ENCODE results near the gene CD37.

CD37 gene

DNA sequence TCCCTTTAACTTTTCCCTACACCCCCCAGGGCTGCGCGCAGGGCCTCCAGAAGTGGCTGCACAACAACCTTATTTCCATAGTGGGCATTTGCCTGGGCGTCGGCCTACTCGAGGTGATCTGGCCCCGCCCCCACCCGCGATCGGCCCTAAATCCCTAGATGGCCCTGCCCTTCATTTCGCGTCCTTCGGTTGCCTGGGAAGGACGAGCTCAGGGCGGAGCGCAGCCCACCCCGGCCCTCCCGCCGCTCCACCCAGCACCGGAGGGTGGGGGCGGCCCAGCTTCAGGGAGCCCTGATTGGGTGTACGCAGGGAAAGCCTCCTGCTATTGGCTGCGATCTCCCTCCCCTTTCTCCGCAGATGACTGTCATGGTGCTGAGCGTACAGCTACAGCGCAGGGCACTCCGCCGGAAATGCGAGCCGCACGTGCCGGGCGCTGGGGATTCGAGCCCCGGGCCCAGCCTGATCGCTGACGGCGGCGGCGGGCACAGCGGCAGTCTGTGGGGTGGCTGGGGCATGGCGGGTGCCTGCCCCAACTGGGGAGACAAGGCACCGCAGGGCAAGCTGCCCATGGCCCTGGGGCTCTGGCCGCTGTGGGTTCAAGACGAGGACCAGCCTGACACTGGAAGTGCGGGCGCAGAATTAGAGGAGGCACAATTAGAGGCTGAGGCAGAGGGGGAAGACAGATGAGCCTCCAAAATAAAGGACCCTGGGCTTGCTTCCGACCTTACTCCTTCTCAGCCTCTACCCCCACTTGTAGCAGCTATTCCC lies 4.3 kb downstream of the CD37 start:
- Histone ChIP-seq H3K9me3 (ENCODE audit: control insufficient read depth in 1 of 2, low read length in 2 of 2) (no peaks in the 10 kb centered on the region), H3K27ac (ENCODE audit: low read length) (no peak overlapping the region), H3K36me3 (ENCODE audit: control insufficient read depth in 1 of 2, insufficient read depth in 2 of 2, low read length in 2 of 2) (peaks cover 16 to 34% of the 10 kb centered on the region in 2 donors), H3K4me1 (ENCODE audit: control insufficient read depth in 1 of 2, insufficient read depth in 2 of 2, low read length in 2 of 2) (peaks cover 0 to 20% of the 10 kb centered on the region in 2 donors), H3K4me3 (ENCODE audit: low read depth in 1 of 2, low read length in 2 of 2) (peak overlapping the region; percentile 46 to 64), H3K27me3 (ENCODE audit: low read depth, low read length) (no peaks in the 10 kb centered on the region)

DNA sequence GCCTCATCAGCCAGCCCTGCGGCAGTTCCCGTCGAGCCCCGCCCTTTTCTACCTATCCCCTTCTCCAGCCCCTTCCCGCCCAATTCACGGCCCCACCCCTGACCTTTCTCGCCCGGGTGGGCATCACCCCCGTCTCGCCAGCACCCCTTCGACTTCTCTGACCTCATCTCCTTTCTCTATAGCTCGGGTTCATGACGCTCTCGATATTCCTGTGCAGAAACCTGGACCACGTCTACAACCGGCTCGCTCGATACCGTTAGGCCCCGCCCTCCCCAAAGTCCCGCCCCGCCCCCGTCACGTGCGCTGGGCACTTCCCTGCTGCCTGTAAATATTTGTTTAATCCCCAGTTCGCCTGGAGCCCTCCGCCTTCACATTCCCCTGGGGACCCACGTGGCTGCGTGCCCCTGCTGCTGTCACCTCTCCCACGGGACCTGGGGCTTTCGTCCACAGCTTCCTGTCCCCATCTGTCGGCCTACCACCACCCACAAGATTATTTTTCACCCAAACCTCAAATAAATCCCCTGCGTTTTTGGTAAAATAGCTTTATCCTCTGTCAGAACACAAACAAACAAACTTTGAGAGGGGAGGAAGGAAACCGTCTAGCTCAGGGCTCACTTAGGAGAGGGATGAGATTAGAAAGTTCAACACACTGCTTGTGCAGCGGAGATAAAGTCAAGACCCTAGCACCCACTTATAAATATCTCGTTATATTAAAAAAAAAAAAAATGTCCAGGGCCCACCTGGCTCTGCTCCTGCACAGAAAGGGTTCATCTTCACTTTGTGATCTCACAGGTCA lies 5.1 kb downstream of the CD37 start:
- Histone ChIP-seq H3K27ac (ENCODE audit: low read length) (peak overlapping the region; percentile 36), H3K4me3 (ENCODE audit: low read depth in 1 of 2, low read length in 2 of 2) (peak overlapping the region; percentile 11 to 64), H3K36me3 (ENCODE audit: control insufficient read depth in 1 of 2, insufficient read depth in 2 of 2, low read length in 2 of 2) (peaks cover 16 to 42% of the 10 kb centered on the region in 2 donors)

DNA sequence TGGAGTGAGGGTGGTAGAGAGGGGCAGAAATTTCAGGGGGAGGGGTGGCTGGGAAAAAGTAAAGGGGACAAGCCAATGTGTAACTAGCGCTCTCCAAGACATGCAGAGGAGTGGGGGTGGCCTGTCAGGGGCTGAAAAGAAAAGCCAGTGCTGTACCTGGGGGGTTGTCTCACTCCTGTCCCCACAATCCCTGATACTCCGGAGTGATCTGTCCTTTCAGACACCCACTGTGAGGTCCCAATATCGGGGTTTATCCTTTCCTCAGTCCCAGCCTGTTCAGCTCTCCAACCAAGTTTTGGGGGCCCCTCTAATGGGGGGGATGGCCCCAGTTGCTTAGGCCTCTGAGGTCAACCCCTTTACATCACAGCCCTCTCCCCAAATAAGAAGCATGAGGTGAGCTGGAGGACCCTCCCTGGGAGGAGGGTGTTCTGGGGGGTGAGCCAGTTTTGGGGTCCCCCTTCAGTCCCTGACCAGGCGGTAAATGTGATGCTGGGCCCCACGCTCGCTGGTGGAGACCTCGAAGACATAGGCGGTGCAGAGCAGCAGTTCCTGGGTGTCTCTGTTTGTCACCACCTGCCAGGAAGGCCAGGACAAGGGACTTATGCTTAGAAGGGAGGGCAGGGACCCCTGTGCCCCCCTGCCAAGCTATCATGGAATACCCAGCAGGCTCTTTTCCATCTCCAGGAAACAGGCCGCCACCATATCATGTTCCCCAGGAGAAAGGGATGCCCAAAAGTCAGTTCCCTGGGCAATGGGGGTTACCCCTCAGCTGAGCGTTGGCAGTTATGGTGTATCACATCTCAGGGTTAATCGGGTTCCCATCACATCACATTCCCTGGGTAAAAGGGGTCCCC lies 5.9 kb downstream of the CD37 start:
- Histone ChIP-seq H3K9me3 (ENCODE audit: control insufficient read depth in 1 of 2, low read length in 2 of 2) (no peaks in the 10 kb centered on the region), H3K27ac (ENCODE audit: low read length) (peak overlapping the region; percentile 36), H3K36me3 (ENCODE audit: control insufficient read depth in 1 of 2, insufficient read depth in 2 of 2, low read length in 2 of 2) (peaks cover 16 to 43% of the 10 kb centered on the region in 2 donors), H3K27me3 (ENCODE audit: low read depth, low read length) (no peaks in the 10 kb centered on the region), H3K4me1 (ENCODE audit: control insufficient read depth in 1 of 2, insufficient read depth in 2 of 2, low read length in 2 of 2) (peaks cover 0 to 20% of the 10 kb centered on the region in 2 donors), H3K4me3 (ENCODE audit: low read depth in 1 of 2, low read length in 2 of 2) (no peak overlapping the region)

More for the DNA sequence above, 5.1 kb downstream of the CD37 start:
- Histone ChIP-seq H3K9me3 (ENCODE audit: control insufficient read depth in 1 of 2, low read length in 2 of 2) (no peaks in the 10 kb centered on the region), H3K27me3 (ENCODE audit: low read depth, low read length) (no peaks in the 10 kb centered on the region), H3K4me1 (ENCODE audit: control insufficient read depth in 1 of 2, insufficient read depth in 2 of 2, low read length in 2 of 2) (peaks cover 0 to 20% of the 10 kb centered on the region in 2 donors)

DNA sequence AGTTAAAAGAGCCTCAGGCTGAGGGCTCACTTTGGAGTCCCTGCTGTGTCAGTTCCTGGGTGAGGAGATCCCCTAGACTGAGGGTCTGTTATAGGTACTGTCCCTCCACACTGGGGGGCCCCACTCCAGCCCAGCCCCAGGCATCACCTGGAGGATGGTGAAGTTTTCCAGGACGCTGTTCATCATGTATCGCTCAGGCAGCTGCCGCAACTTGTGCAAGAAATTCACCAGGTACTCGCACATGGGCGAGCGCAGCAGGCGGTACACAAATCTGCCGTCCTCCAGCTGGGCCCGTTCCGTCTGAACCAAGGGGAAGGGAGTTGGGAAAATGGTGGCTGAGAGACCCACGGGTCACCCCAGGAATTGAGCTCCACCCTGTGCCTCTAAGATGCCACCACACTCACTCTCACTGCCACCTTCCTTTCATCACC lies 7.1 kb downstream of the CD37 start:
- H3K27ac ChIP-seq (ENCODE audit: low read length) = no peak overlapping the region
- peaks cover 24 to 55% of the 10 kb centered on the region in 2 donors for H3K36me3 ChIP-seq (ENCODE audit: control insufficient read depth in 1 of 2, insufficient read depth in 2 of 2, low read length in 2 of 2)
- H3K4me3 ChIP-seq (ENCODE audit: low read depth in 1 of 2, low read length in 2 of 2) = no peak overlapping the region
- H3K27me3 ChIP-seq (ENCODE audit: low read depth, low read length) = no peaks in the 10 kb centered on the region
- H3K4me1 ChIP-seq (ENCODE audit: control insufficient read depth in 1 of 2, insufficient read depth in 2 of 2, low read length in 2 of 2) = peaks cover 0 to 20% of the 10 kb centered on the region in 2 donors
- no peaks in the 10 kb centered on the region for H3K9me3 ChIP-seq (ENCODE audit: control insufficient read depth in 1 of 2, low read length in 2 of 2)

DNA sequence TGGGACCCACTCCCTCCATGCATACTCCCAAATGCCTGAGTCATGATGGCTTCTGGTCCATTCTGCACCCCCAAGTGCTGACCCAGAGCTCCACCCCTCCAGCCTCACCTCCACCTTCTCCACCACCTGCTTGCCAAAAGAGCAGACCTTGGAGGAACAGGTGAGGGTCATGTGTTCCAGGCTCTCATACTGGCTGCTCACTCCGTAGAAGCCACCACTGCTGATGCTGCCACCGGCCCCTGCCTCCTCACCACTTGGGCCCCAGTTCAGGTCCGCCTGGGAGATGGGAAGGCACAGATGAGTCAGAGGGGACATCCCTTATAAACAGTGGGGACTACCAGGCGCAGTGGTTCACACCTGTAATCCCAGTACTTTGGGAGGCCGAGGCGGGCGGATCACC lies 7.9 kb downstream of the CD37 start:
- Histone ChIP-seq H3K4me3 (ENCODE audit: low read depth in 1 of 2, low read length in 2 of 2) (no peak overlapping the region), H3K36me3 (ENCODE audit: control insufficient read depth in 1 of 2, insufficient read depth in 2 of 2, low read length in 2 of 2) (peaks cover 32 to 63% of the 10 kb centered on the region in 2 donors), H3K9me3 (ENCODE audit: control insufficient read depth in 1 of 2, low read length in 2 of 2) (no peaks in the 10 kb centered on the region), H3K27ac (ENCODE audit: low read length) (no peak overlapping the region), H3K4me1 (ENCODE audit: control insufficient read depth in 1 of 2, insufficient read depth in 2 of 2, low read length in 2 of 2) (peaks cover 0 to 20% of the 10 kb centered on the region in 2 donors), H3K27me3 (ENCODE audit: low read depth, low read length) (no peaks in the 10 kb centered on the region)

DNA sequence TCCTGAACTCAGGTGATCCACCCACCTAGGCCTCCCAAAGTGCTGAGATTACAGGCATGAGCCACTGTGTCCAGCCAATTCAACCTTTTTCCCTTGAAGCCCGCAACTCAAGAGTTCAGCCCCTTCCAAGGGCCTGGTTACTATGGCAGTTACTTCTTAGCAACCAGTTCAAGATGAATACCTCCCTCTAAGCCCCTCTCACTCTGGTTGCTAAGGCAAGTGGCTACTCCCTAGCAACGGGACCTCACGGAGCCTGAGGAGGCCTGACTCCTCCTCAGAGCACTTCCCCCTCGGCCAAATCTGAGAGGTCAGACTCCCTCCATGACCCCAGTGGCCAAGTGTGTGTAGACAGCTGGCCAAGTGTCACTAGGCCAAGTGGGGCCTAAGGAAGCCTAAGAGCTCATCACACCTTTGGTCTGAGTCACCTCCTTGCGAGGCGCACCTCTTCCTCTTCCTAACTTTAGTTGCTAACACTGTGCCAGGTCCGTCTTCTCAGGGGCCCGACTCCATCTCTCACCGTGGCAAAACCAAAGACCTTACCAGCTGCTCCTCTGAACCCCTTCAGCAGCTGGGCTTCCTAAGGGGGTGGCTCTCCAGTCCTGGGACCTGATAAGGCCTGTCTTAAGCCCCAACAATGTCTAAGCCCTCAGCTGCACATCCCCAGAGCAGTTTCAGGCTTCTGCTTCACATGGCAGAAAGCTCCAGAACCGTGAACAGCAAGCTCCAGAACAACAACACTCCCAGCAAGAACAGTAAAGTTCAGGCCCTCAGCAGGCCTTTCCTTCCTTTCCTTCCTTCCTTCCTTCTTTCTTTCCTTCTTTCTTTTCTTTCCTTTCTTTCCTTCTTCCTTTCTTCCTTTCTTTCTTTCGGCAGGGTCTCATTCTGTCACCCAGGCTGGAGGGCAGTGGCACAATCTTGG lies 9.6 kb downstream of the CD37 start:
- Histone ChIP-seq H3K36me3 (ENCODE audit: control insufficient read depth in 1 of 2, insufficient read depth in 2 of 2, low read length in 2 of 2) (peaks cover 35 to 75% of the 10 kb centered on the region in 2 donors), H3K27me3 (ENCODE audit: low read depth, low read length) (no peaks in the 10 kb centered on the region)

DNA sequence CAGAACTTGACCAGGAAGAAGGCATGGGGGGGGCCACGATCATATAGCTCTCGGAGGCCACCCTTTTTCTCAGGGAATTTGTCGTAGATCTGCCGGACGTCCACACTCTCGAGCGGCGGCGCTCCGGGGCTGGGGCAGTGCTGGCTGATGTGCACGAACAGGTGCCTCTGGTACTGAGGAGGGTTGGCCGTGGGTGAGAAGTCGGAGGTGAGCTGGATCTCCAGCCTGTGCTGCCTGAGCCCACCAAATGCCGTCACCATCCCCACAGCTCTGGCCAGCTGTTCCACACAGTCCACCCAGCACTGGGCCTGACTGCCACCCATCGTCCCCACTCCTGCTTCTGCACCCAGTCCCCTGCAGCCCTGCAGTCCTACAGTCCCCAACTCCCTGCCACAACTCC lies 12.0 kb downstream of the CD37 start:
- no peaks in the 10 kb centered on the region for H3K9me3 ChIP-seq (ENCODE audit: control insufficient read depth in 1 of 2, low read length in 2 of 2)
- H3K27me3 ChIP-seq (ENCODE audit: low read depth, low read length) = no peaks in the 10 kb centered on the region
- H3K27ac ChIP-seq (ENCODE audit: low read length) = no peak overlapping the region
- no peak overlapping the region for H3K4me3 ChIP-seq (ENCODE audit: low read depth in 1 of 2, low read length in 2 of 2)
- H3K36me3 ChIP-seq (ENCODE audit: control insufficient read depth in 1 of 2, insufficient read depth in 2 of 2, low read length in 2 of 2) = peaks cover 33 to 72% of the 10 kb centered on the region in 2 donors
- H3K4me1 ChIP-seq (ENCODE audit: control insufficient read depth in 1 of 2, insufficient read depth in 2 of 2, low read length in 2 of 2) = no peaks in the 10 kb centered on the region

More for the DNA sequence above, 9.6 kb downstream of the CD37 start:
- no peak overlapping the region for H3K4me3 ChIP-seq (ENCODE audit: low read depth in 1 of 2, low read length in 2 of 2)
- H3K27ac ChIP-seq (ENCODE audit: low read length) = no peak overlapping the region
- peaks cover 0 to 6% of the 10 kb centered on the region in 2 donors for H3K4me1 ChIP-seq (ENCODE audit: control insufficient read depth in 1 of 2, insufficient read depth in 2 of 2, low read length in 2 of 2)
- H3K9me3 ChIP-seq (ENCODE audit: control insufficient read depth in 1 of 2, low read length in 2 of 2) = no peaks in the 10 kb centered on the region

DNA sequence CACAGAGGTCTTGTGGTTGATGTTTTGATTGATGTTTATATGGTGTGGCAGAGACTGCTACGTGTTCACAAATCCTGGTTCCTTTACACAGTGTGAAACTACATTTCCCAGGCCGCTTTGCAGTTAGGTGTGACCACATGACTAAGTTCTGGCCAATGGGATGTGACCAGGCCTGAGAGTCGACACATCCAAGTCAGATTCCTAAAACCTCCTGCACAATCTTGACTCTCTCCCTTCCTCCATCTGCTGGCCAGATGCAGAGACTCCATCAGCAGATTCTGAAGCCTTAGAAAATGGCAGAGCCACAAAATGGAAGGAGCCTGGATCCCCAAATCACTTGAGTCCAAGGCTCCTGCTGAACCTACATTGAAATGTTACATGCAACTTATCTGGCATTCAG lies 12.6 kb downstream of the CD37 start:
- peaks cover 27 to 67% of the 10 kb centered on the region in 2 donors for H3K36me3 ChIP-seq (ENCODE audit: control insufficient read depth in 1 of 2, insufficient read depth in 2 of 2, low read length in 2 of 2)
- H3K9me3 ChIP-seq (ENCODE audit: control insufficient read depth in 1 of 2, low read length in 2 of 2) = no peaks in the 10 kb centered on the region
- no peaks in the 10 kb centered on the region for H3K4me1 ChIP-seq (ENCODE audit: control insufficient read depth in 1 of 2, insufficient read depth in 2 of 2, low read length in 2 of 2)
- no peaks in the 10 kb centered on the region for H3K27me3 ChIP-seq (ENCODE audit: low read depth, low read length)
- H3K27ac ChIP-seq (ENCODE audit: low read length) = no peak overlapping the region
- H3K4me3 ChIP-seq (ENCODE audit: low read depth in 1 of 2, low read length in 2 of 2) = no peak overlapping the region

DNA sequence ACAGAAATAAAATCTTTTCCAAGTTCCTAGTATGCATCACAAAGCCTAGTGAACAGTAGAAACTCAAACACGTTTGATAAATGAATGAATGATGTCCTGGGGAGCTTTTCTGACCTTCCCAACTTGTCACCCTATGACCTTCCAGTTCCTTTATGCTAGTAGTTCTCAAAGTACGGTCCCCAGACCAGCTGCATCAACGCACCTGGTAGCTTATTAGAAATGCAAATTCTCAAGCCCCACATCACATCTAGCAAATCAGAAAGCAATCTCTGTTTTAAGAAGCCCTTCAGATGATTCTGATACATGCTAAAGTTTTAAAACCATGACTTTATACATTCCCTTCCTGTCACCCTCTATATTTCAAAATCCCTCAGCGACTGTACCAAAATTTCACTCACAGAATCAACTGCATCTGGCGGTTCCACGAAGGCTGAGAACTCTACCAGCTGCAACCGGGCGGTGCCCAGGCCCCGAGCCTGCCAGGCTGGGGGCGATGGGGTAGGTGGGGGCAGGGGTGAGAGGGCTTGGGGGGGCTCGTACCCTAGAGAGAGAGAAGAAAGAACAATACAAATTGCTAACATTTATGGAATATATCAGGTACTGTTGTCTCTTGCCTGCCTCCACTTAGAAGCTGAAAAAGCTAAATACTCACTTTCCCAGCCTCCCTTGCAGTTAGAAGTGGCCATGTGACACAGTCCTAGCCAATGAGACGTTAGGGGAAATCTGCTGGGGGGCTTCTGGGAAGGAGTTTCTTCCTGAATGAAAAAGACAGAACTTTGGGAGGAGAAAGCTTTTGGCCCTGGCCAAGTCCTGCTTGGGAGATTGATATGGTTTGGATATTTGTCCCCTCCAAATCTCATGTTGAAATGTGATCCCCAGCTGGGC lies 13.3 kb downstream of the CD37 start:
- Histone ChIP-seq H3K36me3 (ENCODE audit: control insufficient read depth in 1 of 2, insufficient read depth in 2 of 2, low read length in 2 of 2) (peaks cover 24 to 68% of the 10 kb centered on the region in 2 donors), H3K4me1 (ENCODE audit: control insufficient read depth in 1 of 2, insufficient read depth in 2 of 2, low read length in 2 of 2) (no peaks in the 10 kb centered on the region), H3K4me3 (ENCODE audit: low read depth in 1 of 2, low read length in 2 of 2) (no peak overlapping the region), H3K9me3 (ENCODE audit: control insufficient read depth in 1 of 2, low read length in 2 of 2) (no peaks in the 10 kb centered on the region), H3K27ac (ENCODE audit: low read length) (no peak overlapping the region), H3K27me3 (ENCODE audit: low read depth, low read length) (no peaks in the 10 kb centered on the region)

Data from muscle layer of duodenum (tissue), 2 donors.